Fibroblast of lung (primary cell): ENCODE results near the gene TADA2B. TPM values are rescaled to one million over a fixed set of nuclear protein-coding genes. Genes with fewer than 3 reads are reported as not detected.

ENCODE experiments used
- DNase-seq, 2 donors: peaks; one replicate each; pipeline versions ENCODE4 v3.0.0 to v3.0.0-alpha.2; 2010; ENCODE audit warnings: low read depth in 2 of 2
- H2AFZ ChIP-seq: 2 replicates; pipeline ENCODE4 v1.5.1; 2012; ENCODE audit warnings: low read length, control low read depth, inconsistent platforms
- H3K27ac ChIP-seq: 2 replicates; pipeline ENCODE4 v1.5.1; 2011; ENCODE audit warnings: low read length, control low read depth; ENCODE audit not compliant: insufficient read depth
- H3K27me3 ChIP-seq: 2 replicates; pipeline ENCODE4 v1.5.1; 2011; ENCODE audit warnings: mild to moderate bottlenecking, low read length; ENCODE audit not compliant: control insufficient read depth, insufficient read depth
- H3K36me3 ChIP-seq: 2 replicates; pipeline ENCODE4 v1.5.1; 2011; ENCODE audit warnings: low read length; ENCODE audit not compliant: control insufficient read depth, insufficient read depth
- H3K4me1 ChIP-seq: 2 replicates; pipeline ENCODE4 v1.5.1; 2011; ENCODE audit warnings: low read length; ENCODE audit not compliant: control insufficient read depth, insufficient read depth; ENCODE audit errors: extremely low read depth
- H3K4me2 ChIP-seq: 2 replicates; pipeline ENCODE4 v1.5.1; 2011; ENCODE audit warnings: low read length, control low read depth; ENCODE audit not compliant: insufficient read depth; ENCODE audit errors: extremely low read depth
- H3K4me3 ChIP-seq, 4 experiments: fragments of 200-600 bp in 1 of 4; sonication (generic) in 1 of 4; replicated peaks in 1 of 4; 2 replicates each; pipeline ENCODE4 v1.5.1; 2011 to 2016; ENCODE audit warnings: low read length in 4 of 4, low read depth in 3 of 4, mild to moderate bottlenecking in 3 of 4, control low read depth in 2 of 4, inconsistent platforms in 1 of 4, mixed read lengths in 1 of 4; ENCODE audit not compliant: insufficient read depth in 1 of 4; ENCODE audit errors: control extremely low read depth in 1 of 4
- H3K79me2 ChIP-seq: 2 replicates; pipeline ENCODE4 v1.5.1; 2012; ENCODE audit warnings: mild to moderate bottlenecking, low read length, inconsistent platforms; ENCODE audit not compliant: control insufficient read depth, insufficient read depth
- H3K9ac ChIP-seq: 2 replicates; pipeline ENCODE4 v1.5.1; 2011; ENCODE audit warnings: mild to moderate bottlenecking, low read length, control low read depth; ENCODE audit not compliant: insufficient read depth
- H3K9me3 ChIP-seq: 2 replicates; pipeline ENCODE4 v1.5.1; 2012; ENCODE audit warnings: low read depth, low read length; ENCODE audit not compliant: control insufficient read depth, insufficient read depth
- H4K20me1 ChIP-seq: 2 replicates; pipeline ENCODE4 v1.5.1; 2011; ENCODE audit warnings: low read length; ENCODE audit not compliant: control insufficient read depth, insufficient read depth; ENCODE audit errors: extremely low read depth
- EZH2 ChIP-seq: IDR thresholded peaks from 2 replicates; pipeline ENCODE4 v1.5.1; 2012; ENCODE audit warnings: low read length, control low read depth, mild to moderate bottlenecking; ENCODE audit errors: missing control alignments
- polyA plus RNA-seq, 2 donors: library from polyadenylated mRNA; depleted of rRNA in 1 of 2; stranded (reverse) in 1 of 2; unstranded in 1 of 2; fragments of >200 nt; gene quantifications; 2 replicates each; pipeline ENCODE4 v1.2.1, GENCODE V29; 2011 to 2012; ENCODE audit warnings: missing spikeins in 1 of 2
- total RNA-seq: library from RNA; depleted of rRNA; stranded (reverse); fragments of >200 nt; gene quantifications from 2 replicates; pipeline ENCODE4 v1.2.1, GENCODE V29; 2014
- TF ChIP-seq, protein P1 (sequence below), 2 donors: IDR thresholded peaks in 1 of 2; conservative IDR thresholded peaks in 1 of 2; 1 replicate in 1 of 2; 2 replicates in 1 of 2; pipeline ENCODE4 v1.5.1; 2011 to 2012; ENCODE audit warnings: low read length in 2 of 2, control low read depth in 1 of 2, inconsistent platforms in 1 of 2, low read depth in 1 of 2, mild to moderate bottlenecking in 1 of 2

TADA2B gene
- total and polyA plus RNA-seq, 2 donors (not counting 1 experiment from before 2014, with no cell fraction given) = 8.0 to 12.6 TPM

DNA sequence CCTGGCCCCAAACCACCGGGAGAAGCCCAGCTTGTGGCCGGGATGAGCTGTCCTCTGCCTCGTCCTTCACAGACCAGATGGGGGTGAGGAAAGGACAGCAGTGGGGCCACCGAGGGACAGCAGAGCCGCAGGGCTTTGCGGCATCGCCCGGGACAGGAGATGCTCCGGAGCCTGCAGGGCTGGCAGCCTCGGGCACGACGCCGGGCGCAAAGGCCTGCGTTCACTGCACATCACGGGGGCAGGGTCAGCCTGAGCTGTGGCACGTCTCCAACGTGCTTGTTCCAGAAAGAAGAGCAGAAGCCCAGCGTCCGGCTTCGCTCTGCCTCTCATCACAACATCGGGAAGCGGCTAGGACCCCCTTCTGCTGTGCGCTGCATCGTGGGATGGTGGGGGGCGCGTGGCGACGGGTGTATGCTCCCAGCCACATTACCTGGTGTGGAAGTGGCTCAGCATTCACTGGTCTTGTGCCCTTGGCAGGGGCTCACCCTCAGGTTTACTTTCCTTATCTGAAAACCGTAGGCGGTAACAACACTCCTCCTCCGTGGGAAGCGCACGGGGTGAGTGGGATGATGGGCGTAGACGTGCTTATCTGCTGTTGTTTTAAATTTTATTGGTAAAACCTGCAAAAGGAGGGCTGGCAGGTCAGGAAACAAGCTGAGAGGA, 7.4 kb downstream of the TADA2B start:
- H3K4me3 ChIP-seq = no peak overlapping the region
- H3K27me3 ChIP-seq = no peaks in the 10 kb centered on the region
- H3K4me2 ChIP-seq = no peak overlapping the region
- H3K9me3 ChIP-seq = no peaks in the 10 kb centered on the region
- no peak for DNase-seq
- H4K20me1 ChIP-seq = no peaks in the 10 kb centered on the region
- H3K4me1 ChIP-seq = no peaks in the 10 kb centered on the region
- H3K79me2 ChIP-seq = peaks cover 41% of the 10 kb centered on the region
- H3K27ac ChIP-seq = no peak overlapping the region
- H3K36me3 ChIP-seq = peaks cover 3% of the 10 kb centered on the region
- no peak for TF ChIP-seq EZH2
- TF ChIP-seq, protein P1, sequence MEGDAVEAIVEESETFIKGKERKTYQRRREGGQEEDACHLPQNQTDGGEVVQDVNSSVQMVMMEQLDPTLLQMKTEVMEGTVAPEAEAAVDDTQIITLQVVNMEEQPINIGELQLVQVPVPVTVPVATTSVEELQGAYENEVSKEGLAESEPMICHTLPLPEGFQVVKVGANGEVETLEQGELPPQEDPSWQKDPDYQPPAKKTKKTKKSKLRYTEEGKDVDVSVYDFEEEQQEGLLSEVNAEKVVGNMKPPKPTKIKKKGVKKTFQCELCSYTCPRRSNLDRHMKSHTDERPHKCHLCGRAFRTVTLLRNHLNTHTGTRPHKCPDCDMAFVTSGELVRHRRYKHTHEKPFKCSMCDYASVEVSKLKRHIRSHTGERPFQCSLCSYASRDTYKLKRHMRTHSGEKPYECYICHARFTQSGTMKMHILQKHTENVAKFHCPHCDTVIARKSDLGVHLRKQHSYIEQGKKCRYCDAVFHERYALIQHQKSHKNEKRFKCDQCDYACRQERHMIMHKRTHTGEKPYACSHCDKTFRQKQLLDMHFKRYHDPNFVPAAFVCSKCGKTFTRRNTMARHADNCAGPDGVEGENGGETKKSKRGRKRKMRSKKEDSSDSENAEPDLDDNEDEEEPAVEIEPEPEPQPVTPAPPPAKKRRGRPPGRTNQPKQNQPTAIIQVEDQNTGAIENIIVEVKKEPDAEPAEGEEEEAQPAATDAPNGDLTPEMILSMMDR (conservative IDR thresholded peaks at IDR 0.05 in 1 of 2, IDR thresholded peaks at IDR 0.05 in 1 of 2; ENCODE audit: low read depth in 1 of 2, low read length in 2 of 2) = no peak
- H2AFZ ChIP-seq = no peak overlapping the region
- no peak overlapping the region for H3K9ac ChIP-seq

DNA sequence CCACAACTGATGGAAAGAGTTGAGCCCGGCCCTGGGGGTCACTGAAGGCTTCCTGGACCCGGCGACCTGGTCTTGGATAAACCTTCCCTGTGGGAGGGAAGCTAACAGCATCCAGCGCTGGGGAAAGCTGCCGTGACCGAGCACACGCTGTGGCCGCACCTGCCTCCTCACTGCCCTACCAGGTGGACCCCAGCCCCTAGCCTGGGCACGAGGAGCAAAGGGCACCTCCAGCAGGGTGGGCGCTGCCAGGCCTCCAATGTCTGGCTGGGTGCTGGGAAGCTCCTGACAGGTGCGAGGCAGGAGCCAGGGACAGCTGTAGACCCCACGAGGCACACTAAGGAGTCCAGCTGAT, 7.9 kb downstream of the TADA2B start:
- no peaks in the 10 kb centered on the region for H3K27me3 ChIP-seq
- peaks cover 36% of the 10 kb centered on the region for H3K79me2 ChIP-seq
- no peak overlapping the region for H2AFZ ChIP-seq
- H3K27ac ChIP-seq = no peak overlapping the region
- H4K20me1 ChIP-seq = no peaks in the 10 kb centered on the region
- no peak overlapping the region for H3K9ac ChIP-seq
- no peak overlapping the region for H3K4me3 ChIP-seq
- no peaks in the 10 kb centered on the region for H3K4me1 ChIP-seq
- H3K4me2 ChIP-seq = no peak overlapping the region
- H3K9me3 ChIP-seq = no peaks in the 10 kb centered on the region
- TF ChIP-seq, protein P1 (conservative IDR thresholded peaks at IDR 0.05 in 1 of 2, IDR thresholded peaks at IDR 0.05 in 1 of 2; ENCODE audit: low read depth in 1 of 2, low read length in 2 of 2) = no peak
- TF ChIP-seq EZH2 = no peak
- DNase-seq = no peak
- H3K36me3 ChIP-seq = peaks cover 3% of the 10 kb centered on the region

DNA sequence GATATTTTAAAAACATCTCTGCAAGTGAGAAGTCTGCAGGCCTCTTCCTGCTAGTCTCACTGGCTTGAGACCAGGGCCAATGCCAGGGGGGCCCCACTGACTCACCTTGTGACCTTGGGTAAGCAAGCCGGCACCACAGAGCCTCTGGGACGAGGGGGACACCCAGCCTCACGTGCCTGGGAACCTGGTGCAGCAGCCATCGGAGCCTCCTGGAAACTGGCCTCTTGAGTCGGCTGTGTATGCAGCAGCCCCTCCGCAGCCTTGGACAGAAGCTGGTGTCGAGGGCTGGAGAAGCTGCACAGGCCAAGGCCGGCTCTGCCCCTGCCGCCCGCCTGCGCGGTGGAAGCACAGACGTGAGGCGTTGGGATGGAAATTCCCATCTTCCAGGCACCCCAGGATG, 8.7 kb downstream of the TADA2B start:
- Histone ChIP-seq H3K4me2 (no peak overlapping the region), H3K9ac (no peak overlapping the region), H2AFZ (no peak overlapping the region), H3K36me3 (peaks cover 3% of the 10 kb centered on the region), H3K9me3 (no peaks in the 10 kb centered on the region), H3K4me3 (no peak overlapping the region), H3K27me3 (no peaks in the 10 kb centered on the region), H3K4me1 (no peaks in the 10 kb centered on the region), H3K79me2 (peaks cover 29% of the 10 kb centered on the region), H4K20me1 (no peaks in the 10 kb centered on the region), H3K27ac (no peak overlapping the region)
- no peak for DNase-seq
- no peak for TF ChIP-seq EZH2
- TF ChIP-seq, protein P1 (conservative IDR thresholded peaks at IDR 0.05 in 1 of 2, IDR thresholded peaks at IDR 0.05 in 1 of 2; ENCODE audit: low read depth in 1 of 2, low read length in 2 of 2) = no peak
